Bronchial epithelial cell (primary cell): ENCODE measurements around the gene CLIC6. TPM values are rescaled to one million over a fixed set of nuclear protein-coding genes. Genes with fewer than 3 reads are reported as not detected.

Experiments used
- DNase-seq: peaks from one replicate; pipeline ENCODE4 v3.0.0-alpha.2; 2010; ENCODE audit warnings: low read depth
- FAIRE-seq: peaks from 2 replicates; lab custom pipeline; 2011; peaks lifted over from hg19 to GRCh38; lab: Jason Lieb, UNC
- H3K27me3 ChIP-seq: 2 replicates; pipeline ENCODE4 v1.5.1; 2011; ENCODE audit warnings: low read length; ENCODE audit not compliant: control insufficient read depth, insufficient read depth
- H3K36me3 ChIP-seq: 2 replicates; pipeline ENCODE4 v1.5.1; 2011; ENCODE audit warnings: low read length; ENCODE audit not compliant: control insufficient read depth, insufficient read depth
- H3K4me3 ChIP-seq: 2 replicates; pipeline ENCODE4 v1.5.1; 2011; ENCODE audit warnings: mild to moderate bottlenecking, low read depth, low read length, control low read depth
- total RNA-seq: library from RNA; depleted of rRNA; stranded (reverse); fragments of >200 nt; gene quantifications from 2 replicates; pipeline ENCODE4 v1.2.1, GENCODE V29; 2014
- TF ChIP-seq, protein P1 (sequence below): IDR thresholded peaks from 2 replicates; pipeline ENCODE4 v1.5.1; 2011; ENCODE audit warnings: mild to moderate bottlenecking, moderate library complexity, low read length, control low read depth, inconsistent platforms; ENCODE audit not compliant: insufficient read depth, severe bottlenecking

CLIC6 gene
- total RNA-seq, 1 donor from 2014 or later = not detected

DNA sequence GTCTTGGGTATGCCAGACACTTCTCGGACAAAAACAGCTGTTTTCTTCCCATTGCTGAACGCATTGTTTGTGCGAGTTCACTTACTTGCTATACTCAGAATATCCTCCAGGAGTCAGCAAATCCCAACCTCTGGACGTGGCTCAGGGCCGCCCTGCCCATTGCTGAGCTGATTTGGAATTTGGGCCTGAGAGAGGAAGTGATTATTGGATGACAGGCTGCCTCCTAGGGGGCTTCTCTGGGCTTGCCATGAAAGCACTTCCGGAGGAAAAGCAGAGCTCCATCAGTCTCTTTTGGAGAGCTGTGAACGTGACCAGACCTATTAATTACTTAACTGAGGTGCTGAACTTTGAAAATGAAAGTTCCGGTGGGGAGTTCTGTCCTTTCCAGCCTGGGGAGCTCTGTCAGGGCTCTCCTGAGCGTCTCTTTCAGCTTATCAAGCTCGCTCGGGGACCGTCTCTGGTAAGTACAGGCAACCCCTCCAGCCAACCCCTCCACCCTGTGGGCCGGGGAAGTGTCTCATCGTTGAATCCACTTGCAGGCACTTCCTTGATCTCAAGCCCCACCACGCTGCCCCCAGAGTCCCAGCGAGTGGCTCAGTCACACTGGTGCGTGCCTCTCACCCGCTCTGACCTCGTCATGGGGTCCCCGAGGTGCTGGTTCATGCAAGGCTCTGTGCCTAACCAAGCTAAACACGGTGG is 76.9 kb downstream of the CLIC6 start:
- Histone ChIP-seq H3K4me3 (no peak overlapping the region), H3K36me3 (no peaks in the 10 kb centered on the region), H3K27me3 (no peaks in the 10 kb centered on the region)
- TF ChIP-seq, protein P1, sequence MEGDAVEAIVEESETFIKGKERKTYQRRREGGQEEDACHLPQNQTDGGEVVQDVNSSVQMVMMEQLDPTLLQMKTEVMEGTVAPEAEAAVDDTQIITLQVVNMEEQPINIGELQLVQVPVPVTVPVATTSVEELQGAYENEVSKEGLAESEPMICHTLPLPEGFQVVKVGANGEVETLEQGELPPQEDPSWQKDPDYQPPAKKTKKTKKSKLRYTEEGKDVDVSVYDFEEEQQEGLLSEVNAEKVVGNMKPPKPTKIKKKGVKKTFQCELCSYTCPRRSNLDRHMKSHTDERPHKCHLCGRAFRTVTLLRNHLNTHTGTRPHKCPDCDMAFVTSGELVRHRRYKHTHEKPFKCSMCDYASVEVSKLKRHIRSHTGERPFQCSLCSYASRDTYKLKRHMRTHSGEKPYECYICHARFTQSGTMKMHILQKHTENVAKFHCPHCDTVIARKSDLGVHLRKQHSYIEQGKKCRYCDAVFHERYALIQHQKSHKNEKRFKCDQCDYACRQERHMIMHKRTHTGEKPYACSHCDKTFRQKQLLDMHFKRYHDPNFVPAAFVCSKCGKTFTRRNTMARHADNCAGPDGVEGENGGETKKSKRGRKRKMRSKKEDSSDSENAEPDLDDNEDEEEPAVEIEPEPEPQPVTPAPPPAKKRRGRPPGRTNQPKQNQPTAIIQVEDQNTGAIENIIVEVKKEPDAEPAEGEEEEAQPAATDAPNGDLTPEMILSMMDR = peak; percentile 81
- DNase-seq (peak; percentile 66), FAIRE-seq (peak; percentile 40)

DNA sequence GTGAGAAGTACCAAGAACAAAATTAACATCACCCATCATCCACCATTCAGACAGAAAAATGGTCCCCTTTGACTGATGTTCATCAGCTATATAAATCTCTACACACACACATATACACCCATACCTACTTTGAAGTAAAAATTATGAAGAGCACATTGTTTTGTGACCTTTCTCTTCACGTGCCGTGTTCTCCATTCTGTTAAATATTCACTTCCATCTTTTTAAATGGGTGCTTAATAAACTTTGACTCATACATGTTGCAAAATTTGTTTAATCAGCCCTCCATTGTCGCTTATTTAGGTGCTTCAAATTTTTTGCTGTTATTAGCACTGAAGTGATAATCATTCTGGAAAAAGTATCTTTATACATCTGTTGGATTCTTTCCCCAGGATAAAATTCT is 80.1 kb downstream of the CLIC6 start:
- Histone ChIP-seq H3K27me3 (no peaks in the 10 kb centered on the region), H3K36me3 (no peaks in the 10 kb centered on the region), H3K4me3 (no peak overlapping the region)
- DNase-seq = no peak
- FAIRE-seq = no peak
- TF ChIP-seq, protein P1 = no peak

DNA sequence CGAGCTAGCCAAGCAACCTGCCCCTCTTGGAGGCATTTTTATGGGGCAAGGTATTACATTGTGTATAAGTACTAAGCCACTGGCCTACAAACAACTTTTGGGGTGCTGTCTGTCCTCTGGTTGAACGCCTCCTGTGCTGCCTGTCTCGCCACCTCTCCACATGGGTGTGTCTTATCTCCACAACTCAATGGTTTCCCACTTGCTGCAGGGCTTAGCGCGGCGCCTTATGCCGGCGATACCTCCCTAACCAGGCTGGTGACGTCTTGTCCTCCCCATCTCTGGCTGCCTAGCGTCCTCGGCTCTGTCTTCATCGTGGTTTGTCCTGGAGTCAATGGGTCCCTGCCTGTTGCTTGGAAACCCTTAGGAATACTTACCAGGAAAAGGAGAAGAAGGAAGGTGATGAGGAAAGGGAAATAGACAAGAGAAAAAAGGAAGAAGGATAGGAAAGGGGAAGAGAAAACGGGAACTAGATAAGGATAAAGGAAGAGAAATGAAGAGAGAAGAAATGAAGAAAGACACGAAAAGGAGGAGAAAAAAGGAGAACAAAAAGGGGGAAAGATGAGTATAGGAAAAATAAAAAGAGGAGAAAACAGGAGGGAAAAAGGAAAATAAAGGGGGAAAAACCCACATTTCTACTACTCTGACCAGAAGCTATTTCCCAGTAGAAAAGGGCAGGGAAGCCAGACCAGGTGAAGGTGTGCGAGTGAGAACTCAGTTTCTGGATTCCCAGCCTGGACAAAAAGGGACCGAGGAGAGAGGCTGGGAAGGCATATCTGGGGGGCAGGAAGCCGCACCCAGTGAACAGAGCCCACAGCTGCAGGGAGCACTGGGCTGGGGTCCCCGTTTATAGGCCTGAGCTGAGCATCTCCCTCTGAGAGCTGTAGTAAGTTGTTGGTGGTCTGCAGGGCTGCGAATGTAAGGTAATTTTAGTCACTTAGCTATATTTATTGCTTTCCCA is 86.2 kb downstream of the CLIC6 start:
- FAIRE-seq (no peak), DNase-seq (no peak)
- Histone ChIP-seq H3K36me3 (no peaks in the 10 kb centered on the region), H3K4me3 (no peak overlapping the region), H3K27me3 (no peaks in the 10 kb centered on the region)
- TF ChIP-seq, protein P1 = no peak

DNA sequence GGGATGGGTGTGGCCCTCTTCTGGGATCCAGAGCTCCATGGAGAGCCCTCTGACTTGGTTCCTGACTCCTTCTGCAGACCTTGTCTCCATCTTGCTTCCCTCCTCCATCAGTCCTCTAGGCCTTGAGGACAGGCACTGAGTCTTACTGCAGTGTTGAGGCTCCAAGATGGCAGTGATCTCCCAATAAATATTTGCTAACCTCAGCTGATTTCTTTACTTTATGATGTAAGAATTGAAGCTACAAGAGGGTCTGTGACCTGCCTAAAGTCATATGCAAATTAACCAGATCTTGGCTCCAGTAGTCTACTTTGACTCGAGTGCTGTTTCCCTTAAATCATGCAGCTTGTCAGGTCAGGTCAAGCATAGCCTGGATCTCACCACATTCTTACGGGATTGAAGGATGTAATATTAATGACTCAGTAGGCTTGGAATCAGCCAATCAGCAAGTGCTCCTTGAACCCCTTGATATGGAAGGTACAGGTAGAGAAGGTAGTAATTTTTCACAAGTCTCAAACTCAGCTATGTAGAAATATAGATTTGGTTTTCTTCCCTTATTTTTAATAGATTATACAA is 93.0 kb downstream of the CLIC6 start:
- Histone ChIP-seq H3K27me3 (no peaks in the 10 kb centered on the region), H3K4me3 (no peak overlapping the region), H3K36me3 (no peaks in the 10 kb centered on the region)
- FAIRE-seq (no peak), DNase-seq (peak; percentile 65)
- TF ChIP-seq, protein P1 = no peak

DNA sequence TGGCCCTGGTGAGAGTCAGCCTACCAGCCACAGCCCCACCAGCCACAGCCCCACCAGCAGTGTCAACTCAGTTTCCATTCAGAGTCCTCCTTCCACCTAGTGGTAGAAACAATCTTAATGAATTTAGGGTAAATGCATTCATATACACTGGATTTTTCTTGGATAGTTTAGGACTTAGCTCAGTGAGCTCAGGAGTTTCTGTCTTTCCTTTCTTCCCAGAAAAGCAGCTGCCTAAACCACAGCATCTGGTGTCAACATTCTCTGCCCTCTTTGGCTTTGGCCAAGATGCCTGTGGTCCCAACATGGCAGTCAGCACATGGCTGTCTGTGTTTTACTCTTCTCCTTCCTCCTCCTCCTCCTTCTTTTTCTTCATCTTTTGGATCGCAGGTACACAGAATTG is 94.0 kb downstream of the CLIC6 start:
- DNase-seq (no peak), FAIRE-seq (no peak)
- Histone ChIP-seq H3K27me3 (no peaks in the 10 kb centered on the region), H3K36me3 (no peaks in the 10 kb centered on the region), H3K4me3 (no peak overlapping the region)
- TF ChIP-seq, protein P1 = no peak
